GM19324 (cell line): Measurements from ENCODE around the gene ADAMTS2.

Experiments
- ATAC-seq: cut with Tn5 transposase; IDR thresholded peaks from one replicate; pipeline ENCODE4 v1.9.1; 2021; ENCODE audit warnings: mild to moderate bottlenecking, moderate library complexity; ENCODE audit not compliant: unreplicated experiment, low FRiP score

Gene ADAMTS2

DNA sequence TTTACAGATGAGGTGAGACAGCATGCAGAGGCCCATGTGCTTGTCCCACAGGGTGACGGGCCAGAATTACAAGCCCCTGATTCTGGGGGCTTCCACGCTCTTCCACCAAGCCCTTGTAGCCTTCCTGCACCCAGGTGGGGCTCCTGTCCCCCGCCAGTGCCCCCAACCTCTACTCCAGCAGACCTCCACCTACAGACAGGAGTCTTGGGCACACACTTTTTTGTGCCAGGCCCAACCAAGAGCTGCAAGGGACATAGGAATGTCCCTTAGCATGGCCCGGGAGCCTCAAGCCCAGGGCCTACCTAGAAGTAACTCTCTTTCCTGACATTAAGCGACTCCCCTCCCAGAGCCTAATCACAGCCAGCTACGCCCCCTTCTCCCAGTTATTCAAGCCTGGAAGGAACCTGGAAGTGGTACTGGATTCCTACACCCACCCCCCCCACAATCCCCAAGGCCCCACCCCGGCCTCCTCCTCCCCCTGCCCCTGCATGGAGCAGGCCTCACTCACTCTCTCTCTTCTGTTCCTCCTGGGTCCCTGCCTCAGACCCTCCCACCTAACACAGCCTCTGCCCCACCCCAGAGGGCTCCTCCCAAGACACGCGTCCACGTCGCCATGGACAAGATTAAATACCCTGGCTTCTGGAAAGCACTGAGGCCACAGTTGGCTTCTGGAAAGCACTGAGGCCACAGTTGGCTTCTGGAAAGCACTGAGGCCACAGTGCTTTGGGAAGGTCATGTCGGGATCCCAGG, 30.5 kb downstream of the ADAMTS2 start:
- ATAC-seq: no peak

DNA sequence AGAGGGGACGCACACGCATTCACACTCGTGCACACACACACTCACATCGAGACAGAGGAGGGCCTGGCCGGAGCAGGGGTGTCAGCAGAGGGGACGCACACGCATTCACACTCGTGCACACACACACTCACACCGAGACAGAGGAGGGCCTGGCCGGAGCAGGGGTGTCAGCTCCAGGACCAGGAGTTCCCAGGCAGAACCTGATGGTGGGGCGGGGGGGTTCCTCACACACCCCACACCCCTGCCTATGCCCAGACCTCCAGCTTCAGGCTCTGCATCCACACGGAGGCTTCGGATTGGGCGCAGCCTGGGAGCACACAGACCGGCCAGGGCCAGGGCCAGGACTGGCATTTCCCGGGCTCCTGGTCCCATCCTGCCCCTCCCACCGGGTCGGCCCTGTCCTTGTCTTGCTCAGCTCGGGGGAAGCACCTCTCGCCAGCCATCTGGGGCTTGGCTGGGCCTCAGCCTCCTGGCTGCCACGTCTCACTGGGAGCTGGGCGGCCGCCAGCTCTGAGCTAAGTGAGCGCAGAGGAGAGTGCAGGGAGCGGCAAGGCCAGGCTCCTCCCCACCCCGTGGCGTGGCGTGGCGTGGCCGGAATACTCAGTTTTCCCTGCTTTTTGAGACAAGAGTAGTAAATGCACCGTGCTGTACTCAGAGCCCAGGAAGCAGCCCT, 31.3 kb downstream of the ADAMTS2 start:
- ATAC-seq: no peak

DNA sequence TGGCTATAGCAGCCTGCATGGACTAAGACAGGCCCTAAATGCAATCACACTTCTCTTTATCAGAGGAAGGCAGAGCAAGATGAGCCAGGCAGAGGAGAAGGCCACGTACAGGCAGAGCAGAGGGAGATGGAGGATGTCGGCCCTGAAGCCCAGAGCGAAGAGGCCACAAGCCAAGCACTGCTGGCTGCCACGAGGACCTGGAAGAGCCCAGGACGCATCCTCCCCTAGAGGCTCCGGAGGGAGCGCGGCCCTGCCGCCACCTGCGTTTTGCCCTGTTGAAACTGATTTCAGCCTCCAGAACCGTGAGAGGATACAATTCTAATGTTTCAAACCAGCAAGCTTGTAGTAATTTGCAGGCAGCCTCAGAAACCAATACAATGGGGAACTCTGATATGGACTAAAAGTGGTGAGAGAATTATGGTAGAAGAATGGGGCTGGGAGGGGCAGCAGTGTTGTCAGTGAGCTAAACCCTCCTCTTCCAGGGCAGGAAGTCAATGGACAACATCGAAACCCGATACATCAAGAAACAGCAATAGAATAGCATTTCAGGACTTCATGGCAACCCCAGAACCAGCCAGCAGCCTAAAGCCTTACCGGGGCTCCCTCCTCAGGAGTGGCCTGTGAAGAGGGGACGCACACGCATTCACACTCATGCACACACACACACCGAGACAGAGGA, 32.6 kb downstream of the ADAMTS2 start:
- ATAC-seq: no peak

DNA sequence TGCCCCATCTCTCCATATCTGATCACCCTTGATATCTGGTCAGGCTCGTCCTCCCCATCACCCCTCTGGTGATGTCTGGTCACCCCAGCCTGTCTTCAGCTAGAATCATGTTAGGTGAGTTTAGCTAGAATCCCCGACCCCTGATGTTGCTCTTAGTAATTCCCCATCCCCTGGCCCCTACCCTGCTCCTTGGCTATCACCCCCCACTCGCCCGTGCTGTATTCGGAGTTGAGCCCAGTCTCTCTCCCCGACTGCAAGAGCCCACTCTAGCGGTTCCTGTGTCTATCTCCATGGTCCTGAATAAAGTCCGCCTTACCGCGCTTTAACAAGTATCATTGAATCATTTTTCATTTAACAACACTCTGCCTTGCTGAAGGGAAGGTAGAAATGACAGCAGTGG, 33.7 kb downstream of the ADAMTS2 start:
- ATAC-seq: no peak

DNA sequence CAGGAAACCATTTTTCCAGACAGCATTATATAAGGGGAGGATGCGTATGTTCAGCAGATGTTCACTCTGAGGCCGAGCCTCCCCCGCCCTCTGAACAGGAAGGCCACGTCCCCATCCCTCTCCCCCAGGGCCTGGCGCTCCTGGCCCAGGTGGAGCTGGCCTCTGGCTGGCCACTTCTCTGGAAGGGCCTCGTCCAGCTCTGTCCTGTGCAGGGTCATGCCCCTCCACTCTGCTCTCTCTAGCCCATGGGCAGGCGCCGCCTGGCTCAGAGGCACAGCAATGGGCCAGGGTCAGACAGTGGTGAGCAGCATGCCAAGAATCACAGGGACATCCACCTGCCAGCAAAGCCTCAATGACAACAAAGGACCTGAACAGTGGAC, 34.2 kb downstream of the ADAMTS2 start:
- ATAC-seq: no peak

DNA sequence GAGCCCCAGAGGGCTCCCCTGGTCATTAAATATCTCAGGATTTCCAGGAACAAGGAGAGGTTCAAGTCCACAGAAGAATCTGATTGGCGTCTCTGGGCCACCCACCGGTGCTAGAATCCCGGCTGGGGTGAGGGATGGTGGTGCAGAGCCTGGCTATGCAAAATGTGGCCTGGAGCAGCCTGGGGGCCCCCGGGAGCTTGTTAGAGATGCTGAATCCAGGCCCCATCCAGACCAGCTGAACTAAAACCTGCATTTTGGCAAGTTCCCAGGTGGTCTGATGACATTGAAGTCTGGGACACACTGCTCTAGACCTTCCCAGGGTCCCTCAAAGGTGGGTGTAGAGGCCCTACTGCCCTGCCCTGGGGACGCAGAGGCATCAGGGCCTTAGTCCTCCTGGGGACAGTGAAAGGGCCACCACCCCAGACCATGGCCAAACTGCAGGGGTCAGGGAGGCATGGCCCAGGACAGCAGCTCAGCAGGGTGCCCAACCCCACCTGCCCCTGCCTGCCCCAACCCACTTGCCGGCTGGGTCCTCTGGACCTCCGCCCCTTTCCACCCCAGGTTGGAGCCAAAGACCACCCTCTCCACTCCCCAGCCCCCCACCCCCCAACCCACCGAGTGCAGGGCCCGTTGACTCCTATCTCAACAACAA, 34.7 kb downstream of the ADAMTS2 start:
- ATAC-seq: no peak

DNA sequence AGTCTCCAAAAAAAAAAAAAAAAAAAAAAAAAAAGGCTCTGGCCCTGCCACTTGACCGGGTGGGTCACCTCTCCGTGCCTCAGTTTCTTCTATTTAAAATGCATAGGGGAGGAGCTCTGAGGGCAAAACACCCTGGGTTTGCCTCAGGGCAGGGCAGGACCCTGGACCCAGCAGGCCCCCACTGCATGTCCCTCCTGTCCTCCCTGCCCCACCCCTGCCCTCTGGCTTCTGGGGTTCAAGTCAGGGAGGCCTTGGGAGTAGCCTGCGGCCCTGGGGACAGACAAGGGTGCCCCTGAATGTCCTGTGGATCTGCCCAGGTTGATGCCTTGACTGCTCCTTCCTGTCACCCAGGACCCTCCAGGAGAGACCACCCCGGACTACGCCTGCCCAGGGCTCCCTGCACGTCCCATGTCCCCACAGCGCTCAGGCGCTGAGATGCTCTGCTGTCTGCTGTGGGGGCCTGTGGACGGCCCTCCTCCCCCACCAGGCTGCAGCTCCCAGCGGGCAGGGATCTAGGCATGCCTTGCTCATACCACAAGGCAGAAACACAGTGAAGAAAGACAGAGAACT, 35.4 kb downstream of the ADAMTS2 start:
- no peak for ATAC-seq

DNA sequence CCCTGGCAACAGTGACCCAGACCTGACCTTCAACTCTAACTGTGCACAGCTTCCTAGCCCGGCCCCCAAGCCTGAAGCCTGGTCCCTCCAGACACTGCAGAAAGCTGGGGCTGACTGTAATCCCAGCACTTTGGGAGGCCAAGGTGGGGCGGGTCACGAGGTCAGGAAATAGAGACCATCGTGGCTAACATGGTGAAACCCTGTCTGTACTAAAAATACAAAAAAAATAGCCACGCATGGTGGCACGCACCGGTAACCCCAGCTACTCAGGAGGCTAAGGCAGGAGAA, 35.9 kb downstream of the ADAMTS2 start:
- ATAC-seq: no peak

DNA sequence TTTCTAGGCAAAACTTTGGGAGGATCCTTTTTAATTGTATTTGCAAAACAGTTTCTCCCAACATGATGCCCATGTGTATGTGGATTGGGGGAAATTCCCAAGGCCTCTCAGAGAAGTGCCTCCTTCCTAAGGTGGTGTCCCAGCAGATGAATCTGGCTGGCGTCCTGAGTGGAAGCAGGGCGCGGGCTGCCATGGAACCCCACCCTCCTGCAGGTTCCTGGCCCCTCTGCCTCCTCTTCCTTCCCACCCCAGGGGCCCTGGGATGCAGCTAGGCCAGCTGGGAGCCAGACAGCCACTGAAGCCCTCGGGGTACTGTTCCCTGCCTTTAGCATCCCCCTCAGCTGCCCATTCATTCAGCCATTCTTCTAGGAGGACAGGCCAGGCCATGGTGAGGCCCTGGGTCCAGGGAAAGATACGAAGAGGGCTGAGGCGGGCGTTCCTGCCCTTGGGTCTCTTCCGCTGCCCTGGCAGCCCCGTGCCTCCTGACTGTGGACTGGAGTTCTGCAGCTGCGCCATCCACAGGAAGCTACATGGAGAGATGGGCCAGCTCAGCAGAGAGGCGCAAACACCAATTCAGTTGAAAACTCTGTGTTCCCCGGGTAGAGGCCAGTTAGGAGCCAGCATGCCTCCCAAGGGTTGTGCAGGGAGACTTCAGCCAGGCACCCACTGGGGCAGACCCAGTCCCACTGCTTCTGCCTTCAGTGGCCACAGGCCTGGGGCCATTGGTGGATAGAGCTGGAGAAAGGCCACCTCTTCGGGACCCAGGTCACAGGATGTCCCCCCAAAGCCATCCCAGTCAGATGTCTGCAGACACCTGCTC, 36.5 kb downstream of the ADAMTS2 start:
- no peak for ATAC-seq

DNA sequence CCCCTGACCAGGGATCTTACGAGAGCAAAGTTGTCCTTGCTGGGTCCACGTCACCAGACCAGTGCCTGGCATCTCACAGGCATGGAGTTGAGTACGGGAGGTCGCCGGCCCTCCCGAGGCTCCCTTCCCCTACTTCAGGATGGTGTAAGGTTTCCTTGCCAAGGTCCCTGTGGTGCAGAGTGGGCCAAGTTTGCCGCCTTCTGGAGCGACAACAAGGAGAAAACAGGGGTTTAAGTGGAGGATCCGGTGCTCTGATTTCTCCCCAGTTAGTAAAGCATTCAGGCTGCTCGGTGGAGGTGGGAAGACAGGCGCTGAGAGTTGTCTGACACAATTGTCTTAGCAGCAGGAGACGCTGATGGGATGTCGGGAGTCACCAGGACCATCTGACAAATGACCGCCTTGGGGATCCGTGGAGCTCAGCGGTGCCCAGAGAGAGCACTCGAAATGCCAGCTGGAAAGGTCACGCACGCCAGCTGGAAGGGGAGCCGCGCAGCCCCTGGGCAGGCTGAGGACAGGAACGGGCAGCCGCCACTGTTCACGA, 37.3 kb downstream of the ADAMTS2 start:
- ATAC-seq: no peak

DNA sequence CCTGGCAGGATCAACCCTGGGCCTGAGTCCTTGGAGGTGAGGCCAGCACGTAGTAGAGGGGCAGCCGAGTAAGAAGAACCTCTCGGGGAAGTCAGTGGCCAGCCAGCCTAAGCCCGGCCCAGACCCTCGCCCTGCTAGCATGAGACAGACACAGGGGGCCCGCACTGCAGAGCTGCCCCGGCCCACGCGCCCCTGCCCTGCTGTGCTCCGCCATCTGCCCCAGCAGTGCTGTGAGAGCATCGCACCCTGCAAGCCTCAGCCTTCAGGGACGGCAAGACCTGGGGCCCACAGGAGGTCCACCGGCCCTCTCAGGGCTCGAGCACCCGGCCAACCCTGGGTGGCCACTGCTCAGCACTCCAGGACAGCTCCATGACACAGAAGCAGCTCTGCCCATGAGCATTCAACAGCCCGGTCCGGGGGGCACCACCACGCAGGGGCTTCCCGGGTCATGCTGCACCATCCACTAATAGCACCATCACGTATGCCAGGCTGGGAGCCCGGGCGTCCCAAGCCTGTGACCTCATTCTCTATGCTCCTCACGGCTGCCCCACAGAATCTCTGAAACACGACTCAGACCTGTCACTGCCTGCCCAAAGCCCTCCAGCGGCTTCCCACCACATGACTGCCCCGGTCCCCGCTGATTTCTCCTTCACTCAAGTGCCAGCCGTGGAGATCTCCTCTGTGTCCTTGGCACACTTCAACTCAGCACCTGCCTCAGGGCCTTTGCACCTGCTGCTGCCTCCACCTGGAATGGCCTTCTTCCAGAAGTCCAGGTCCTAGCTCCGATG, 38.1 kb downstream of the ADAMTS2 start:
- no peak for ATAC-seq

DNA sequence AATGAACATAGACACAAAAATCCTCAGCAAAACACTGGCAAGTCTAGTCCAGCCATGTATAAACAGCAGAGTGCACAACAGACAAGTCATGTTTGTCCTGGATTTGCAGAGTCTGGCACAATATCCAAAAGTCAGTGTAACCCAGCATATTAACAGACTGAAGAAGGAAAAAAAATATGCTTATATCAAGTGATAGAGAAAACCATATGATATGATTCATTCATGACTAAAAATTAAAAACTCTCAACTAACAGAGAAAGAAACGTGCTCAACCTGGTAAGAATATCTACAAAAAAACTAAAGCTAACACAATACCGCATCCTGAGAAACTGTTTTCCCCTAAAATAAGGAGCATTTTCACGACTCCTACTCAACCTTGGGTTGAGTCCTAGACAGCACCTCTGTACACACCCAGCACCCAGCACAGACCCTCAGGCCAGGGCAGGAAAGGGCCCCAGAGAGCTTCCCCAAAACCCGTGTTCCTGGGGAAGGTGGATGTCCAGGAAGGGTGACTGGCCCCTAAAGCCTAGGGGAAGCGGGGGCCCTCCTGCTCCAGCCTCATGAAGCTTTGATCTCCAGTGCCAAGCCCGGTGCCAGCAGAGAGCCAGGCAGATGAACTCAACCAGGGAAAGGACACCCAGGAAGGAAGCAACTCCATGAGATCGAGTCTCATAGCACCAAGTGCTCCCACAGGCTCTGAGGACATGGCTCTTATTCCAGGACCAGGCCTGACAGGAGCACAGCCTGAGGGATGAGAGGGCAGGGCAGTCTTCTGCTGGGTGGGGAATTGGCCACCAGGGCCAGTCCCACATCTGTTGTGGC, 38.9 kb downstream of the ADAMTS2 start:
- ATAC-seq: no peak

DNA sequence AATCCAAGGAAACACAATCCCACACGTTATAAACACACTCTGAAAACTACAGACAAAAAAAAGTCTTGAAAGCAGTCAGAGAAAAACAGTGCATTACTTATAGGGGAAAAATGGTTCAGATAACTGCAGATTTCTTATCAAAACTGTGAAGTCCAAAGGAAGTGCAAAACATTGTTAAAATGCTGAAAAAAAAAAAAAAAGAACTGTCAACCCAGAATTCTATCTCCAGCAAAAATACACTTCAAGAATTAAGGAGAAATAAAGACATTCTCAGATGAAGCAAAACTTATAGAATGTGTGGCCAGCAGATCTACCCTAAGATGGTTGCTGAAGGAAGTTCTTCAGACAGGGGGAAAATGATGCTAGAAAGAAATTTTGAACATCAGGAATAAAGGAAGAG, 40.4 kb downstream of the ADAMTS2 start:
- no peak for ATAC-seq

DNA sequence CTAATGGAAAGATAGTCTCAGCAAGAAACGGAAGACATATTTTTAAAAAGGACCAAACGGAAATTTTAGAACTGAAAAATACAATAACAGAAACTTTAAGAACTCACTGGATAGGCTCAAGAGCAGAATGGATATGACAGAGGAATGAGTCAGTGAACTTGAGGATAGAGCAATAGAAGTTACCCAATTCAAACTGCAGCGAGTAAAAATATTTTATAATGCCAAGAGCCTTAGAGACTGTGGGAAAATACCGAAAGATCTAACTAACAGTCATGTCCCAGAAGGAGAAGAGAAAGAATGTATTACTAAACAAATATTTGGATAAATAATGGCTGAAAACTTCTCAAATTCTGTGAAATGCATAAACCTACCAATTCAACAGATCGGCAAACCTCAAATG, 40.8 kb downstream of the ADAMTS2 start:
- no peak for ATAC-seq

DNA sequence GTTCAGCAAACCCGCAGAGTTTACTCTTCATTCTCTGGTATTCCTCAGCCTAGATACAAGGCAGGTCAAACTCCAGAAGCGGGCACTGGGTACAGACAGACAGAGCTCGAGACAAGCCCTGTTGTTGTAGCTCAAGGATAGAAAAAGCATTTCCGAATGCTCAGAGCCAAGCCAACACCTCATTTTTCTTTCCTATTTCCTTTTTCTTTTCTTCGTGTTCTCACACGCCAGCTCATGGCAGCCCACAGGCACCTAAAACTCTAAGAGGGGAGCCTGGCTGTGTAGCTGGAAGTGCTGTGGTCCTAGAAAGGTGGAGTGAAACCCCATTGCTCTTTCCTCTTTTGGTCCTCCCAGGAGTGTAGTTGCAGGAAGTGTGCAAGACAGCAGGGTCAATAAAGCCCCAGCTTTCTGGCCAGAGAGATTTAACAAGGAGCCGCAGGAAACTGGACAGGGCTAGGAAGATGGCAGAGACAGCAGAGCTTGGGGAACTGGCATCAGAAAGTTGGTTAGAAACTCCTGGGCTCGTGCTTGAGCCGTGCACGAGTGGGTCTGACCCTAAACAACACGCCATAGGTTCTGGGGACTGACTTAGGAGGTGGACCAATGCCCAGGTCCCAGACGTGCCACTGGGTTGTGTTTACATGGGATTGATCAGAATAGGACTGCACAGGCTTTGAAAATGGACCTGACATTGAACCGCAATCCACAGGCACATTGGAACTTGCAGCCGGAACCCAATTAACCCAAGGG, 41.6 kb downstream of the ADAMTS2 start:
- no peak for ATAC-seq

DNA sequence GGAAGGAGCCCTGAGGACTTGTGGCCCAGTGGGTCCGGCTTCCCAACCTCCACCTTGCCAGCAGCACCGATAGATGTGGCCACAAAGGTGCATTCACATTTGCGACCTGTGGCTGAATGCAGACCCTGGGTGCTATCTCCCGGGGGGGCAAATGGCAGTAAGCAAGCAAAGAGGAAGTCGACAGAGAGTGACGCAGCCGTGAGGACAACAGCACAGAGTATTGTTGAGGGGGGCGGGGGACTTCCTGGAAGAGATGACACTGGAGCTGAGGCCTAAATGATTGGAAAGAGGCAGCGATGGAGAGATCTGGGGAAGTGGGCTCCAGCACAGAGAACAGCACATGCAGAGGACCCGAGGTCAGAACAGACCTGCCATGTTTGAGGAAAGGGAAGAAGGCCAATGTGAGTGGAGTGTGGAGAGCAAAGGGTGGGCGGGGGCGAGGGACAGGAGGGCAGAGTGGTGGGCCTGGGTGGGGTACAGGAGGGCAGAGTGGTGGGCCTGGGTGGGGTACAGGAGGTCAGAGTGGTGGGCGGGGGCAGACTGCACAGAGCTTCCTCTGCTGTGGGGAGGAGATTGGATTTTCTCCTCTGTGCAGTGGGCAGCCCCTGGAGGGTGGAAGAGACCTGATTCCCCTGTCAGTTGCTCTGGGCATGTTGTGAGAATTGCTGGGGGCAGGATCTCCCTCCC, 42.6 kb downstream of the ADAMTS2 start:
- no peak for ATAC-seq

DNA sequence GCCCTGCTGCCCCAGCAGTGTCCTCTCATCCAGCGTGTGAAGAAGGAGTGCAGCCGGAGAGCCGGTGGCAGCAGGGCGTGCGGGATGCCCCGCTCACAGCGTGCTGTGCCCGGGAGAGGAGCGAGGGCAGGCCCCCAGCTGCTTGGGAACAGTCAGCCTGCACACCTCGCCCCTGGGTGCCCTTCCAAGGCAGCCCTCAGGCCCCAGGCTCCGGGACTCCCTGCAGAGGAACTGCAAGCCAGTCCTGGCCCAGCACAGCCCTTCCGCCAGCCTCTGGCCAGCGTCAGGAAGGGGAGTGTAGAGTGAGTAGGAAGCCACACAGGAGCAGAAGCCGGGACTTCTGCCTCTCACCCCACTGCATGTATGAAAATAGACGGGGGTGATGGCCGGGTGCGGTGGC, 43.5 kb downstream of the ADAMTS2 start:
- ATAC-seq: no peak
